ENCODE measurements around the gene CORO2A.

- TF ChIP-seq POLR2AphosphoS5 (IDR thresholded peaks at IDR 0.05) (no peak), EP300 (IDR thresholded peaks at IDR 0.05) (no peak), CTCF (IDR thresholded peaks at IDR 0.05) (no peak)
Measured at GRCh38 chr9:98207606-98208005, 15.2 kb upstream of the CORO2A start.
